Uterus (tissue), 4 donors: ENCODE results near the gene SLC12A6. TPM values are rescaled to one million over a fixed set of nuclear protein-coding genes. Genes with fewer than 3 reads are reported as not detected.

Experiments used
- DNase-seq, 2 donors: peaks; one replicate each; pipeline ENCODE4 v3.0.0-alpha.2; 2019 to 2020
- H3K27ac ChIP-seq, 2 donors: fragments of 200-600 bp; sonication (generic); 1 replicate in 1 of 2; 2 replicates in 1 of 2; pipeline ENCODE4 v1.5.1; 2016 to 2018
- H3K27me3 ChIP-seq, 2 donors: fragments of 200-600 bp; sonication (generic); one replicate each; pipeline ENCODE4 v1.5.1; 2018 to 2019; ENCODE audit warnings: control low read depth in 1 of 2
- H3K36me3 ChIP-seq, 2 donors: fragments of 200-600 bp; sonication (generic); one replicate each; pipeline ENCODE4 v1.5.1; 2019; ENCODE audit warnings: control low read depth in 1 of 2
- H3K4me1 ChIP-seq, 2 donors: fragments of 200-600 bp; sonication (generic); one replicate each; pipeline ENCODE4 v1.5.1; 2018 to 2019; ENCODE audit warnings: control low read depth in 1 of 2
- H3K4me3 ChIP-seq, 2 donors: fragments of 200-600 bp; sonication (generic); 1 replicate in 1 of 2; 2 replicates in 1 of 2; pipeline ENCODE4 v1.5.1; 2018 to 2019; ENCODE audit warnings: mild to moderate bottlenecking in 1 of 2
- H3K9me3 ChIP-seq, 2 donors: fragments of 200-600 bp; sonication (generic); one replicate each; pipeline ENCODE4 v1.5.1; 2019; ENCODE audit warnings: control low read depth in 1 of 2
- CTCF ChIP-seq, 4 experiments: fragments of 200-600 bp in 2 of 4; fragments of 450-650 bp in 2 of 4; sonication (generic) in 2 of 4; IDR thresholded peaks; one replicate each; pipeline ENCODE4 v1.5.1; 2016 to 2019; ENCODE audit warnings: antibody characterized with exemption in 4 of 4, mild to moderate bottlenecking in 2 of 4, moderate library complexity in 1 of 4
- POLR2A ChIP-seq, 2 donors: fragments of 450-650 bp; IDR thresholded peaks; one replicate each; pipeline ENCODE4 v1.6.1; 2016; ENCODE audit warnings: antibody characterized with exemption in 2 of 2, mild to moderate bottlenecking in 1 of 2, moderate library complexity in 1 of 2
- intact Hi-C: fragments of 100-400 bp; cut with DNase I; formaldehyde crosslinking; loops from one replicate; pipeline ENCODE4 v1.15.1; 2023; ENCODE audit warnings: low total_unique reads
- total RNA-seq, 4 donors: library from RNA; depleted of rRNA in 3 of 4; stranded (reverse); fragments of >200 nt in 3 of 4; gene quantifications; one replicate each; pipeline versions ENCODE4 v1.1.0 to v1.2.4, GENCODE V29; 2014 to 2023
- donor health status: DM: yes; HTN: yes; CAD: no.

The SLC12A6 gene
- total RNA-seq, 4 donors from 2014 or later, result 16.8 to 26.9 (median 22.2) TPM

DNA sequence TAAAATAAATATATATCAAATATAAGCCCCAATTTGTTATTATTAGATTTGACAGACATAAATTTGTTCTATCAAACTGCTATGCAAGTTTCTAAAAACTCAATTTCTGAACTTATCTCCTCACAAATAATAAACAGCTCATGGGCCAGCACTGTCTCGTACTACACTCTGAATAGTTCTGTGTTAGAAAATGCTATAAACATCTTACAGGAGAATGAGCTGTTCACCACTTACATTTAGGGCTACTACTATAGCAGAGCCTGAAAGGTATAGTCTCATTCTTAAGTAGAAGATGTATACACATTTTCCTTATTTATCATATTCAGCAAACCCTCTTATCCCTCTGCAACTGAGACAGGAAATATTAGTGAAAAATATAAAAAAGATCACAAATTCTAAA lies 12.6 kb downstream of the SLC12A6 start:
- intact Hi-C loops, result no loop called here
- no peak for DNase-seq
- Histone ChIP-seq H3K36me3 (no peaks in the 10 kb centered on the region), H3K27ac (no peak overlapping the region), H3K4me1 (no peaks in the 10 kb centered on the region), H3K9me3 (no peaks in the 10 kb centered on the region), H3K27me3 (no peaks in the 10 kb centered on the region), H3K4me3 (no peak overlapping the region)
- TF ChIP-seq POLR2A (IDR thresholded peaks at IDR 0.05) (no peak), CTCF (IDR thresholded peaks at IDR 0.05) (no peak)

DNA sequence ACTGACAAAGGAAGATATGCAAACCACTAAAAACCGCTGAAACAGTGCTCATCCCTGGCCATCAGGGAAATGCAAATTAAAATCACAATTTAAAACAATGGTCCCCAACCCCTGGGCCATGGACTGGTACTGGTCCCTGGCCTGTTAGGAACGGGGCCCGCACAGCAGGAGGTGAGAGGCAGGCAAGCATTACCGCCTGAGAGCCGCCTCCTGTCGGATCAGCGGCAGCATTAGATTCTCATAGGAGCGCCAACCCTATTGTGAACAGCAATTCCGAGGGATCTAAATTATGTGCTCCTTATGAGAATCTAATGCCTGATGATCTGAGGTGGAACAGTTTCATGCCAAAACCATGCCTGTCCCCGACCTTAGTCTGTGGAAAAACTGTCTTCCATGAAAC lies 14.4 kb downstream of the SLC12A6 start:
- H3K27me3 ChIP-seq, result no peaks in the 10 kb centered on the region
- no peak for TF ChIP-seq POLR2A (IDR thresholded peaks at IDR 0.05)
- no peak for TF ChIP-seq CTCF (IDR thresholded peaks at IDR 0.05)
- no peaks in the 10 kb centered on the region for H3K36me3 ChIP-seq
- intact Hi-C loops, result no loop called here
- H3K27ac ChIP-seq, result no peak overlapping the region
- H3K4me3 ChIP-seq, result no peak overlapping the region
- DNase-seq, result no peak
- H3K4me1 ChIP-seq, result no peaks in the 10 kb centered on the region
- H3K9me3 ChIP-seq, result no peaks in the 10 kb centered on the region

- intact Hi-C loops, result no loop called here
- peak; percentile 23 to 83 for TF ChIP-seq POLR2A (IDR thresholded peaks at IDR 0.05)
- TF ChIP-seq CTCF (IDR thresholded peaks at IDR 0.05), result no peak
- no peaks in the 10 kb centered on the region for H3K9me3 ChIP-seq
- peak overlapping the region; percentile 44 to 78 for H3K27ac ChIP-seq
- peaks cover 0 to 9% of the 10 kb centered on the region in 2 donors for H3K4me1 ChIP-seq
- H3K27me3 ChIP-seq, result no peaks in the 10 kb centered on the region
- DNase-seq, result peak; percentile 41 to 69
- peak overlapping the region; percentile 41 to 45 for H3K4me3 ChIP-seq
- H3K36me3 ChIP-seq, result no peaks in the 10 kb centered on the region
Observed at GRCh38 chr15:34318277-34319079, 19.1 kb downstream of the SLC12A6 start.

- peaks cover 0 to 9% of the 10 kb centered on the region in 2 donors for H3K4me1 ChIP-seq
- no peaks in the 10 kb centered on the region for H3K27me3 ChIP-seq
- H3K27ac ChIP-seq, result no peak overlapping the region
- no peaks in the 10 kb centered on the region for H3K36me3 ChIP-seq
- intact Hi-C loops, result no loop called here
- no peak overlapping the region for H3K4me3 ChIP-seq
- no peaks in the 10 kb centered on the region for H3K9me3 ChIP-seq
- TF ChIP-seq CTCF (IDR thresholded peaks at IDR 0.05) (no peak), POLR2A (IDR thresholded peaks at IDR 0.05) (no peak)
- DNase-seq, result no peak
Observed at GRCh38 chr15:34314491-34315490, 22.8 kb downstream of the SLC12A6 start.
